ENCODE data around the gene PTPRM.

- TF ChIP-seq POLR2A (IDR thresholded peaks at IDR 0.05; ENCODE audit: low read depth, low read length) (no peak), POLR2AphosphoS5 (IDR thresholded peaks at IDR 0.05; ENCODE audit: low read depth, low read length) (no peak)
Observed at GRCh38 chr18:8151181-8151580, 584.1 kb downstream of the PTPRM start.

Data from GM12892 (cell line).